B cell (primary cell): ENCODE results near the gene RSPH6A.

Experiments used
- EZH2 ChIP-seq: IDR thresholded peaks from 2 replicates; pipeline ENCODE4 v1.6.1; 2012; ENCODE audit warnings: borderline replicate concordance, low read depth, mild to moderate bottlenecking, moderate library complexity, low read length; ENCODE audit not compliant: insufficient read depth, poor library complexity, severe bottlenecking
- TF ChIP-seq, protein P1 (sequence below): fragments of 200-600 bp; IDR thresholded peaks from one replicate; pipeline ENCODE4 v1.8.0; 2022; ENCODE audit warnings: antibody characterized with exemption, mild to moderate bottlenecking

DNA sequence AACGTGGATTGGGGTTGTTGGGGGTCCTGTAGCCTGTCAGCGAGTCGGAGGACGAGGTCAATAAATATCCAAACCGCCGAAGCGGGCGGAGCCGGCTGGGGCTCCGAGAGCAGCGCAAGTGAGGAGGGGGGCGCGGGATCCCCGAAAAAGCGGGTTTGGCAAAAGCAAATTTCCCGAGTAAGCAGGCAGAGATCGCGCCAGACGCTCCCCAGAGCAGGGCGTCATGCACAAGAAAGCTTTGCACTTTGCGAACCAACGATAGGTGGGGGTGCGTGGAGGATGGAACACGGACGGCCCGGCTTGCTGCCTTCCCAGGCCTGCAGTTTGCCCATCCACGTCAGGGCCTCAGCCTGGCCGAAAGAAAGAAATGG lies 45.3 kb downstream of the RSPH6A start:
- TF ChIP-seq, protein P1, sequence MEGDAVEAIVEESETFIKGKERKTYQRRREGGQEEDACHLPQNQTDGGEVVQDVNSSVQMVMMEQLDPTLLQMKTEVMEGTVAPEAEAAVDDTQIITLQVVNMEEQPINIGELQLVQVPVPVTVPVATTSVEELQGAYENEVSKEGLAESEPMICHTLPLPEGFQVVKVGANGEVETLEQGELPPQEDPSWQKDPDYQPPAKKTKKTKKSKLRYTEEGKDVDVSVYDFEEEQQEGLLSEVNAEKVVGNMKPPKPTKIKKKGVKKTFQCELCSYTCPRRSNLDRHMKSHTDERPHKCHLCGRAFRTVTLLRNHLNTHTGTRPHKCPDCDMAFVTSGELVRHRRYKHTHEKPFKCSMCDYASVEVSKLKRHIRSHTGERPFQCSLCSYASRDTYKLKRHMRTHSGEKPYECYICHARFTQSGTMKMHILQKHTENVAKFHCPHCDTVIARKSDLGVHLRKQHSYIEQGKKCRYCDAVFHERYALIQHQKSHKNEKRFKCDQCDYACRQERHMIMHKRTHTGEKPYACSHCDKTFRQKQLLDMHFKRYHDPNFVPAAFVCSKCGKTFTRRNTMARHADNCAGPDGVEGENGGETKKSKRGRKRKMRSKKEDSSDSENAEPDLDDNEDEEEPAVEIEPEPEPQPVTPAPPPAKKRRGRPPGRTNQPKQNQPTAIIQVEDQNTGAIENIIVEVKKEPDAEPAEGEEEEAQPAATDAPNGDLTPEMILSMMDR: no peak
- TF ChIP-seq EZH2: no peak
